ENCODE results near the gene GLIPR1L1. TPM values are rescaled to one million over a fixed set of nuclear protein-coding genes. Genes with fewer than 3 reads are reported as not detected.

GLIPR1L1 gene, protein sequence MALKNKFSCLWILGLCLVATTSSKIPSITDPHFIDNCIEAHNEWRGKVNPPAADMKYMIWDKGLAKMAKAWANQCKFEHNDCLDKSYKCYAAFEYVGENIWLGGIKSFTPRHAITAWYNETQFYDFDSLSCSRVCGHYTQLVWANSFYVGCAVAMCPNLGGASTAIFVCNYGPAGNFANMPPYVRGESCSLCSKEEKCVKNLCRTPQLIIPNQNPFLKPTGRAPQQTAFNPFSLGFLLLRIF
- not detected in 2 replicates for total RNA-seq

DNA sequence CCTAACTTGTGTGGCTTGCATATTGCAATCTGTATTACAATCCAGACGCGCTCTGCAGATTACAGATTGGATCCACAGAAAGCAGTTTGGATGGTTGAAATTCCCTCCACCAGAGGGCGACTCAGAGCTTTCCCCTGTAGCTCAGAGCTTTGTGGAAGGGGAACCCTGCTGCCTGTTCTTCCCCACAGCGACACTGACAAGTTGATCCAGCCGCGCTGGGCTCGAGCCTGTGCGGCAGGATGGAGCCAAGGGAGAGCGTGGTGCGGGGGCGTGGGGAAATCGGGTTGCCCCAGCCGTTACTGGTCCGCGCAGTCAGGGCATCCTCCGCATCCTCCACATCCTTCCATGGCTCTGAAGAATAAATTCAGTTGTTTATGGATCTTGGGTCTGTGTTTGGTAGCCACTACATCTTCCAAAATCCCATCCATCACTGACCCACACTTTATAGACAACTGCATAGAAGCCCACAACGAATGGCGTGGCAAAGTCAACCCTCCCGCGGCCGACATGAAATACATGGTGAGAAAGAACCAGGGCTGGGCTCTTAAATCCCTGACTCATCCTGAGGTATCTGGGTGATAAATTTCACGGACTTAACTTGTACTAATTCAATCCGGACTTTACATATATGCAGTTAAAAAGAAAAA lies at the start of gene GLIPR1L1:
Gene GLIPR1L1, plus strand, starts transcription at position 287 of the 647 bp plus-strand sequence. Its CDS starts 59 bp downstream, at position 346.

DNA sequence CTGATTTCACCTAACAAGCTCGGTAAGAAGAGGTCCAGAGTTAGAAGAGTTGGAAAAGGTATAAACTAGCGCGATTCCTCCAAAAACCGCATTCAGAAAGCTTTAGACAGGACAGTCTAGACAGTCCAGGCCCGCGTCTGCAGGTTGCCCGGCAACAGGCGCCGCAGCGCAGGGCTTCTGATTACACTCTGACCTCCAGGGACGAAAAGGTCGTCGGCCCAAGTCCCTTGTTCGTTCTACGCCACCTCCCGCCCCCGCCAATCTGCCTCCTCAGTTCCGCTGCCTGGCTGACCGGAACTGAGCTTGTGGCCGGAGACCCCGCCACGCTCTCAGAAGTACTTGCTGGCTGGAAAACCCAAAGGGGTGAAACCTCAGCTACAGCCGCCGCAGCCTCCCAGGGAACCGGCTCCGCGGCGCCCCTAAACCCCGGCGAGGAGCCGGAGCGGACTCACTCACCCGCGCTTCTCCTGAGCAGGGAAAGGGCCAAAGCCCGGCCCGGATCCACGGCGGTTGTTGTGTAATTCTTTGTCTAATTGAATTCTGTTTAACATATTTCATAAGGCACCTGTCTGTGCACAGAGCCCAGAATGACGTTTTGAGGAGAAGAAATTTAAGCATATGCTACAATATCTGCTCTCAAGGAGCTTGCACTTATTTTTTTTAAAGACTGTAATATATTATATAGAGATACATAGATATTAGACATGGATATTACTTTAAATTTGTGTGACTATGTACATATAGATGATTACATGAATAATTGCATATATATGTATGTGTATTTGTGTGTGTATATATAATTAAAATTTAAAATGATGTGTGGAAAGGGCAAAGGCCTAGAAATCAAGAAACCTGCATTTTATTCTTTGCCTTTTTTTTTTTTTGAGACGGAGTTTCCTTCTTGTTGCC lies 4.3 kb upstream of the GLIPR1L1 start, which contains the start of gene CAPS2:
Gene CAPS2, minus strand, starts transcription at position 407 of the 909 bp plus-strand sequence. CDS start 3,826 bp downstream, outside the sequence.

DNA sequence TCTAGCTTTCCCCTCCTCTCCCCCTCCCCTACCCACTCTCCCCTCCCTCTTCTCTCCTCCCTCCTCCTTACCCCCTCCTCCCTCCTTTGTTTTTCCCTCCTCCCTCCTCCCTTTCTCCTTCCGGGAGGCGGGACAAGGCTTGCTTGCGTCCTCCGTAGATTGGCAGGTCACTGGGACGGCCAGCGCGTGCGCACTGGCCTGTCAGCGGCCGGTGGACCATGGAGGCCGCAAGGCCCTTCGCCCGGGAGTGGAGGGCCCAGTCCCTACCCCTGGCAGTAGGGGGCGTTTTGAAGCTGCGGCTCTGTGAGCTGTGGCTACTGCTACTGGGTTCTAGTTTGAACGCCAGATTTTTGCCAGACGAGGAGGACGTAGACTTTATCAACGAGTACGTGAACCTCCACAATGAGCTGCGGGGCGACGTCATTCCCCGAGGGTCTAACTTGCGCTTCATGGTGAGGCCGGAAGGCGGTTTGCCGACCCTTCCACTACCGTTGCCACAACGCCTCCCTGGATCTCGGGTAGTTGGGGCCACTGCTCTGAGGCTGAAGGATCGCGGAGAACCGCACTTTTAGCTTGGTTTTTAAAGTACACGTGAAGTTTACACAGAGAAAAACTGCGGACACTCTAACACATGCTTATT lies 56.5 kb downstream of the GLIPR1L1 start, which contains the start of gene GLIPR1L2:
Gene GLIPR1L2, plus strand, starts transcription at position 191 of the 640 bp plus-strand sequence. Its CDS starts 28 bp downstream, at position 219.

Other genes with a start within 250 kb of the GLIPR1L1 start
- not detected in 2 replicates for gene KCNC2, start 124.8 kb upstream of the GLIPR1L1 start, total RNA-seq
- gene CAPS2, start 4.3 kb upstream of the GLIPR1L1 start, total RNA-seq = 6.6 and 7.5 TPM in 2 replicates
- gene GLIPR1L2, start 56.4 kb downstream of the GLIPR1L1 start, total RNA-seq = 0.16 and 0.85 TPM in 2 replicates
- gene GLIPR1, start 146.1 kb downstream of the GLIPR1L1 start, total RNA-seq = 130 and 279 TPM in 2 replicates
- 27.4 and 30.5 TPM in 2 replicates for gene KRR1, start 176.9 kb downstream of the GLIPR1L1 start, total RNA-seq

Data from hair follicle dermal papilla cell (primary cell).